Hepatocyte (in vitro differentiated cells): ENCODE data around the gene GPRIN3.

Experiments
- EZH2 ChIP-seq: fragments of 200-600 bp; sonication (generic); IDR thresholded peaks from 2 replicates; pipeline ENCODE4 v1.6.1; 2016; ENCODE audit warnings: antibody characterized with exemption, mild to moderate bottlenecking, borderline replicate concordance
- TF ChIP-seq, protein P1 (sequence below): fragments of 200-600 bp; sonication (generic); IDR thresholded peaks from 2 replicates; pipeline ENCODE4 v1.5.1; 2016; ENCODE audit warnings: antibody characterized with exemption, mild to moderate bottlenecking; ENCODE audit not compliant: poor library complexity

GRCh38 chr4:89213382-89213701 is 94.3 kb downstream of the GPRIN3 start:
- TF ChIP-seq, protein P1, sequence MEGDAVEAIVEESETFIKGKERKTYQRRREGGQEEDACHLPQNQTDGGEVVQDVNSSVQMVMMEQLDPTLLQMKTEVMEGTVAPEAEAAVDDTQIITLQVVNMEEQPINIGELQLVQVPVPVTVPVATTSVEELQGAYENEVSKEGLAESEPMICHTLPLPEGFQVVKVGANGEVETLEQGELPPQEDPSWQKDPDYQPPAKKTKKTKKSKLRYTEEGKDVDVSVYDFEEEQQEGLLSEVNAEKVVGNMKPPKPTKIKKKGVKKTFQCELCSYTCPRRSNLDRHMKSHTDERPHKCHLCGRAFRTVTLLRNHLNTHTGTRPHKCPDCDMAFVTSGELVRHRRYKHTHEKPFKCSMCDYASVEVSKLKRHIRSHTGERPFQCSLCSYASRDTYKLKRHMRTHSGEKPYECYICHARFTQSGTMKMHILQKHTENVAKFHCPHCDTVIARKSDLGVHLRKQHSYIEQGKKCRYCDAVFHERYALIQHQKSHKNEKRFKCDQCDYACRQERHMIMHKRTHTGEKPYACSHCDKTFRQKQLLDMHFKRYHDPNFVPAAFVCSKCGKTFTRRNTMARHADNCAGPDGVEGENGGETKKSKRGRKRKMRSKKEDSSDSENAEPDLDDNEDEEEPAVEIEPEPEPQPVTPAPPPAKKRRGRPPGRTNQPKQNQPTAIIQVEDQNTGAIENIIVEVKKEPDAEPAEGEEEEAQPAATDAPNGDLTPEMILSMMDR = no peak
- no peak for TF ChIP-seq EZH2
